Endodermal cell (in vitro differentiated cells): ENCODE measurements around the gene COL13A1. TPM values are rescaled to one million over a fixed set of nuclear protein-coding genes. Genes with fewer than 3 reads are reported as not detected.

Experiments used
- DNase-seq: peaks from one replicate; pipeline ENCODE4 v3.0.0-alpha.2; 2017
- H3K27ac ChIP-seq: 2 replicates; pipeline ENCODE4 v1.5.1; 2013; ENCODE audit warnings: mild to moderate bottlenecking, low read depth, low read length, moderate library complexity
- H3K27me3 ChIP-seq: 2 replicates; pipeline ENCODE4 v1.6.1; 2013; ENCODE audit warnings: mild to moderate bottlenecking, low read length, moderate library complexity; ENCODE audit not compliant: insufficient read depth, control insufficient read depth, poor library complexity, severe bottlenecking
- H3K36me3 ChIP-seq: 2 replicates; pipeline ENCODE4 v1.7.0; 2013; ENCODE audit warnings: mild to moderate bottlenecking, low read length, moderate library complexity; ENCODE audit not compliant: control insufficient read depth, insufficient read depth
- H3K4me1 ChIP-seq: one replicate; pipeline ENCODE4 v1.7.0; 2013; ENCODE audit warnings: low read length; ENCODE audit not compliant: control insufficient read depth, insufficient read depth
- H3K4me3 ChIP-seq: 2 replicates; pipeline ENCODE4 v1.5.1; 2013; ENCODE audit warnings: mild to moderate bottlenecking, low read length, moderate library complexity
- H3K9ac ChIP-seq: 2 replicates; pipeline ENCODE4 v1.6.1; 2013; ENCODE audit warnings: mild to moderate bottlenecking, low read length, moderate library complexity; ENCODE audit not compliant: poor library complexity, severe bottlenecking; ENCODE audit errors: extremely low read depth
- H3K9me3 ChIP-seq: 2 replicates; pipeline ENCODE4 v1.6.1; 2013; ENCODE audit warnings: mild to moderate bottlenecking, low read length, moderate library complexity; ENCODE audit not compliant: control insufficient read depth
- H3K27ac Mint-ChIP-seq: 2 replicates; pipeline ENCODE4 v1.8.0; 2020; ENCODE audit warnings: mixed read lengths
- H3K27me3 Mint-ChIP-seq: 2 replicates; pipeline ENCODE4 v1.8.0; 2021; ENCODE audit warnings: mild to moderate bottlenecking, mixed read lengths; ENCODE audit not compliant: insufficient read depth
- H3K36me3 Mint-ChIP-seq: 2 replicates; pipeline ENCODE4 v1.8.0; 2020; ENCODE audit warnings: low read depth, mixed read lengths
- H3K4me1 Mint-ChIP-seq: 2 replicates; pipeline ENCODE4 v1.8.0; 2020; ENCODE audit warnings: mixed read lengths
- H3K4me3 Mint-ChIP-seq: 2 replicates; pipeline ENCODE4 v1.8.0; 2020; ENCODE audit warnings: mild to moderate bottlenecking, moderate library complexity, mixed read lengths
- H3K9me3 Mint-ChIP-seq: 2 replicates; pipeline ENCODE4 v1.8.0; 2020; ENCODE audit warnings: mild to moderate bottlenecking, mixed read lengths
- WGBS, 2 experiments: methylation state at CpG; one replicate each; pipeline versions ENCODE4 v1.1.5 to v1.1.7; 2013; ENCODE audit warnings: missing lambda C conversion rate in 2 of 2, mixed read lengths in 1 of 2; ENCODE audit not compliant: insufficient coverage in 1 of 2, insufficient read length in 1 of 2; 5-methylcytosine and 5-hydroxymethylcytosine counted together
- total RNA-seq, 2 donors: library from RNA; stranded (reverse); fragmentation: NEBNext Ultra II Directional in 1 of 2; extraction: Animal tissue kit (Norgen Biotek cat#: 25700) in 1 of 2; gene quantifications; 2 replicates in 1 of 2; 3 replicates in 1 of 2; pipeline ENCODE4 v1.2.1, GENCODE V29; 2021
- TF ChIP-seq, protein P1 (sequence below): fragments of 200-600 bp; sonication (generic); conservative IDR thresholded peaks from 2 replicates; pipeline ENCODE4 v1.5.0; 2021; ENCODE audit warnings: antibody characterized with exemption, mild to moderate bottlenecking

The COL13A1 gene
- total RNA-seq, 2 donors from 2014 or later: 15.9 to 20.7 TPM

DNA sequence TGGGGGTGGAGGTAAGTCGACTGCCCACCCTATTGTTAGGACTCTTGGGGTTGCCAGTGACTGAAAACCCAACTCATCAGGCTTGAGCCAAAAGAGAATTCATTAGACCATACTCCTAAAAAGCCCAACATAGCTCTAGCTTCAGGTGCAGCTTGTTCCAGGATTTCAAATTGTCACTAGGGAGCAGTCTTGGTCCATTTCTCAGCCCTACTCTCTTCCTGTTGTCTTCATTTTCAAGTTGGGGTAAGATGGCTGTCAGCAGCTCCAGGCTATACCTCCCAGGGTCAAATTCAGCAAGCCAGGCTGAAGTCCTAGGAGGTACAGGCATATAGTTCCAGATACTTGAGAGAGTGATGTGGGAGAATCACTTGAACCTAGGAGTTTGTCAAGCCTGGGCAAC, 14.9 kb upstream of the COL13A1 start:
- no peaks in the 10 kb centered on the region for H3K36me3 ChIP-seq
- Mint-ChIP-seq H3K4me3 (no peak overlapping the region), H3K36me3 (no peaks in the 10 kb centered on the region), H3K27me3 (peaks cover 9% of the 10 kb centered on the region), H3K9me3 (no peaks in the 10 kb centered on the region), H3K27ac (no peak overlapping the region), H3K4me1 (peaks cover 4% of the 10 kb centered on the region)
- TF ChIP-seq, protein P1, sequence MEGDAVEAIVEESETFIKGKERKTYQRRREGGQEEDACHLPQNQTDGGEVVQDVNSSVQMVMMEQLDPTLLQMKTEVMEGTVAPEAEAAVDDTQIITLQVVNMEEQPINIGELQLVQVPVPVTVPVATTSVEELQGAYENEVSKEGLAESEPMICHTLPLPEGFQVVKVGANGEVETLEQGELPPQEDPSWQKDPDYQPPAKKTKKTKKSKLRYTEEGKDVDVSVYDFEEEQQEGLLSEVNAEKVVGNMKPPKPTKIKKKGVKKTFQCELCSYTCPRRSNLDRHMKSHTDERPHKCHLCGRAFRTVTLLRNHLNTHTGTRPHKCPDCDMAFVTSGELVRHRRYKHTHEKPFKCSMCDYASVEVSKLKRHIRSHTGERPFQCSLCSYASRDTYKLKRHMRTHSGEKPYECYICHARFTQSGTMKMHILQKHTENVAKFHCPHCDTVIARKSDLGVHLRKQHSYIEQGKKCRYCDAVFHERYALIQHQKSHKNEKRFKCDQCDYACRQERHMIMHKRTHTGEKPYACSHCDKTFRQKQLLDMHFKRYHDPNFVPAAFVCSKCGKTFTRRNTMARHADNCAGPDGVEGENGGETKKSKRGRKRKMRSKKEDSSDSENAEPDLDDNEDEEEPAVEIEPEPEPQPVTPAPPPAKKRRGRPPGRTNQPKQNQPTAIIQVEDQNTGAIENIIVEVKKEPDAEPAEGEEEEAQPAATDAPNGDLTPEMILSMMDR: peak; percentile 69
- H3K4me3 ChIP-seq: no peak overlapping the region
- no peak overlapping the region for H3K27ac ChIP-seq
- H3K9ac ChIP-seq: no peak overlapping the region
- no peaks in the 10 kb centered on the region for H3K9me3 ChIP-seq
- 76 to 80% methylated on average over 1 of the region's 1 CpG for WGBS, 2 experiments
- H3K4me1 ChIP-seq: no peaks in the 10 kb centered on the region
- peaks cover 15% of the 10 kb centered on the region for H3K27me3 ChIP-seq
- DNase-seq: peak; percentile 67

DNA sequence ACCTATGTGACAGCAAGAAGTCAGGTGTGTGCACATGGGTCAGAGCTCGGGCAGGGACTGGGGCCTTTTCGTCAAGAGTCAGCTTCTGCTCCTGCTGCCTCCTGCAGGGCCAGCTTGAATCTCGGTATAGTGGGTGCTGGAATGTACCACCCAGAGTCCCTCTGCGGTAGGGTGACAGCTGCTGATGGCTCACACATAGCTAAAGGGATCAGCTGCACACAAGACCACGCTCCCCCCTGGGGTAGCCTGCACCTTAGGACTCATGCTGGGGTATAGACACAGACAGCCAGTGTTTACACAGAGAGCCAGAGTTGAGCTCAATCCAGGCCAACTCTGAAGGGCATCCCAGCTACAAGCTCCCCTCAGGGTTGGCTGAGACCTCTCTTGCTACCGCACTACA, 14.0 kb upstream of the COL13A1 start:
- Histone ChIP-seq H3K27ac (no peak overlapping the region), H3K4me1 (no peaks in the 10 kb centered on the region), H3K9me3 (no peaks in the 10 kb centered on the region), H3K36me3 (no peaks in the 10 kb centered on the region), H3K27me3 (peaks cover 6% of the 10 kb centered on the region), H3K9ac (no peak overlapping the region), H3K4me3 (no peak overlapping the region)
- Mint-ChIP-seq H3K4me1 (peaks cover 4% of the 10 kb centered on the region), H3K27me3 (peaks cover 10% of the 10 kb centered on the region), H3K36me3 (no peaks in the 10 kb centered on the region), H3K9me3 (no peaks in the 10 kb centered on the region), H3K27ac (no peak overlapping the region), H3K4me3 (no peak overlapping the region)
- TF ChIP-seq, protein P1: no peak
- no peak for DNase-seq
- WGBS, 2 experiments: 89 to 91% methylated on average over 3 to 6 of the region's 6 CpGs

DNA sequence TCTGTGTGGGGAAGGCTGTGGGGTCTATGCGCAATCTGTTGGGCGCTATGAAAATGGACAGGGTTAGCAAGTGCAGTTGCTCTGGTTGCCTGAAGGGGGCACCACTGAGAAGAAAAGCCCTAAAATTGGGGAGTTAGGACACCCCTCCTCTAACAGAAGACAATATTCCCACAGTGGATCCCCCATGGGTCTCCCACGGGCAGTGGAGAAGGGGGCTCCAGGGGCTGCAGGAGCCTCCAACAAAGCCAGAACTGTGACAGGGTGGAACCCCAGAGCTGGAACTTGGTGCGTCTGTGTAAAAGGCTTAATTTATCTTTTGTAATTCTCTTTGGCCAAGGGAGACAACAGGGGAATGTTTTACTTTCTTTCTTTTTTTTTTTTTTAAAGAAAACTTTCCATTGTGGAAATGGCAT, 12.5 kb upstream of the COL13A1 start:
- Histone ChIP-seq H3K27me3 (no peaks in the 10 kb centered on the region), H3K4me3 (no peak overlapping the region), H3K9me3 (no peaks in the 10 kb centered on the region), H3K9ac (no peak overlapping the region), H3K4me1 (no peaks in the 10 kb centered on the region), H3K27ac (no peak overlapping the region), H3K36me3 (no peaks in the 10 kb centered on the region)
- Mint-ChIP-seq H3K27me3 (peaks cover 23% of the 10 kb centered on the region), H3K4me3 (no peak overlapping the region), H3K27ac (no peak overlapping the region), H3K36me3 (no peaks in the 10 kb centered on the region), H3K9me3 (no peaks in the 10 kb centered on the region), H3K4me1 (peaks cover 4% of the 10 kb centered on the region)
- WGBS, 2 experiments: 70% methylated on average over 4 of the region's 4 CpGs; no CpG with 5 or more reads in 1 of the 2 experiments
- peak; percentile 67 for DNase-seq
- TF ChIP-seq, protein P1: peak; percentile 92
